ENCODE measurements around the gene XK. TPM values are rescaled to one million over a fixed set of nuclear protein-coding genes. Genes with fewer than 3 reads are reported as not detected.

XK gene
- total RNA-seq, 1 experiment from 2014 or later, result 3.7 TPM

DNA sequence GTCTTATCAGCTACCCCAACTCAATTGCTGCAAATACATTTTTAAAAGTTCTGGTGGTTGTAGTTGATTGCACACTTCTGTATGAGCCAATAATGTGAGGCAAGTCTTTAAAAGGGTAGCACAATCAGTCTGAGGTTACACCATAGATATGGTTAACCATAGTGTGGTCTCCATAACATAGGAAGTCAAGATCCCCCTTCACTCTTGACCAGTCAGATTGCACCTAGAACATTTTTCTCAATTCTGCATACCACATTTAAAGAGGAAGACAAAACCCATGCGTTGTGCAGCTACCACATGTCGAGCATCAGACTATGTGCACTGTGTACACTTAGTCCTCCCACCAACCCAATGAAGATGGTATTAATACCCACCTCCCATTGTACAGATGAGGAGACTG, 67.8 kb downstream of the XK start:
- Histone ChIP-seq H3K36me3 (ENCODE audit: low read depth) (no peaks in the 10 kb centered on the region), H3K79me2 (ENCODE audit: low read depth) (no peaks in the 10 kb centered on the region), H2AFZ (no peak overlapping the region), H3K4me3 (no peak overlapping the region), H3F3A (ENCODE audit: insufficient read depth, low read depth) (no peaks in the 10 kb centered on the region), H3K27me3 (ENCODE audit: insufficient read depth, low read depth) (no peaks in the 10 kb centered on the region), H3K4me1 (replicated peaks; ENCODE audit: insufficient read depth) (no peaks in the 10 kb centered on the region), H3K9me2 (ENCODE audit: insufficient read depth) (no peaks in the 10 kb centered on the region), H4K20me1 (ENCODE audit: insufficient read depth) (no peaks in the 10 kb centered on the region), H3K27ac (no peak overlapping the region), H3K9me3 (ENCODE audit: insufficient read depth, low read depth) (no peaks in the 10 kb centered on the region), H3K4me2 (no peak overlapping the region)
- ChIA-PET CTCF (no interaction called here), POLR2A (ENCODE audit: unreplicated experiment) (no interaction called here)
- no peak for TF ChIP-seq EZH2 (IDR thresholded peaks at IDR 0.05; ENCODE audit: low read depth)
- no peak for TF ChIP-seq CTCF (conservative IDR thresholded peaks at IDR 0.05)
- no peak for DNase-seq
- BruUV-seq (replicated peaks), result no TSS peak
- intact Hi-C loops (cut with micrococcal nuclease; ENCODE audit: unreplicated experiment), result no loop called here

GRCh38 chrX:37754516-37754915, 68.9 kb downstream of the XK start:
- Histone ChIP-seq H3K79me2 (ENCODE audit: low read depth) (no peaks in the 10 kb centered on the region), H3K36me3 (ENCODE audit: low read depth) (no peaks in the 10 kb centered on the region), H3K27me3 (ENCODE audit: insufficient read depth, low read depth) (no peaks in the 10 kb centered on the region), H3F3A (ENCODE audit: insufficient read depth, low read depth) (no peaks in the 10 kb centered on the region), H3K9me2 (ENCODE audit: insufficient read depth) (no peaks in the 10 kb centered on the region), H3K27ac (no peak overlapping the region), H4K20me1 (ENCODE audit: insufficient read depth) (no peaks in the 10 kb centered on the region), H3K4me2 (no peak overlapping the region), H2AFZ (no peak overlapping the region), H3K4me3 (no peak overlapping the region), H3K9me3 (ENCODE audit: insufficient read depth, low read depth) (no peaks in the 10 kb centered on the region), H3K4me1 (replicated peaks; ENCODE audit: insufficient read depth) (no peaks in the 10 kb centered on the region)
- intact Hi-C loops (cut with micrococcal nuclease; ENCODE audit: unreplicated experiment), result no loop called here
- no TSS peak for BruUV-seq (replicated peaks)
- DNase-seq, result no peak
- ChIA-PET CTCF (no interaction called here), POLR2A (ENCODE audit: unreplicated experiment) (no interaction called here)
- no peak for TF ChIP-seq EZH2 (IDR thresholded peaks at IDR 0.05; ENCODE audit: low read depth)
- TF ChIP-seq CTCF (conservative IDR thresholded peaks at IDR 0.05), result no peak

DNA sequence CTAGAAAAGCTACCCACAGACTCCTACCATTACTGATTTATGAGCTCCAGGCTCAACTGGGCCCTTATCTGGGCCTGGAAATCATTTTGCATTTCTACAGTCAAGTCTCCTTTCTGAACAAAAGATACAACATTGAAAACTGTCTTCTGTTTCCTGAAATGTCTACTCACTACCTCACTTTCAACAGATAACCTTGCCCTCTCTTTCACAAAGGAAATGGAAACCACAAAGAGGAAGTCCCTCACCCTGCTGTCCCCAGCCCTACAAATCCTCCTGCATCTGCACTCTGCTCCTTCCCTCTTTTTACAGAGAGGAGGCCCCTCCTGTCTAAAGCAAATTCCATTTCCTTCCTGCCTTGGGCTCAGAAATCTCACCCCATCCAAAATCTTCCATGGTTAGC, 69.4 kb downstream of the XK start:
- no peaks in the 10 kb centered on the region for H3K9me2 ChIP-seq (ENCODE audit: insufficient read depth)
- H3K4me1 ChIP-seq (replicated peaks; ENCODE audit: insufficient read depth), result no peaks in the 10 kb centered on the region
- H3K9me3 ChIP-seq (ENCODE audit: insufficient read depth, low read depth), result no peaks in the 10 kb centered on the region
- H3K27ac ChIP-seq, result no peak overlapping the region
- H3K36me3 ChIP-seq (ENCODE audit: low read depth), result no peaks in the 10 kb centered on the region
- BruUV-seq (replicated peaks), result no TSS peak
- H2AFZ ChIP-seq, result no peak overlapping the region
- DNase-seq, result no peak
- H4K20me1 ChIP-seq (ENCODE audit: insufficient read depth), result no peaks in the 10 kb centered on the region
- ChIA-PET CTCF (no interaction called here), POLR2A (ENCODE audit: unreplicated experiment) (no interaction called here)
- intact Hi-C loops (cut with micrococcal nuclease; ENCODE audit: unreplicated experiment), result no loop called here
- no peaks in the 10 kb centered on the region for H3K79me2 ChIP-seq (ENCODE audit: low read depth)
- no peak overlapping the region for H3K4me3 ChIP-seq
- TF ChIP-seq CTCF (conservative IDR thresholded peaks at IDR 0.05), result no peak
- TF ChIP-seq EZH2 (IDR thresholded peaks at IDR 0.05; ENCODE audit: low read depth), result no peak
- no peaks in the 10 kb centered on the region for H3F3A ChIP-seq (ENCODE audit: insufficient read depth, low read depth)
- H3K4me2 ChIP-seq, result no peak overlapping the region
- H3K27me3 ChIP-seq (ENCODE audit: insufficient read depth, low read depth), result no peaks in the 10 kb centered on the region

Data from PC-9 (cell line).